ENCODE measurements around the gene MESP1.

The MESP1 gene

GRCh38 chr15:89750560-89751542, at the start of gene MESP1:
TSS of gene MESP1 (minus strand) at chr15:89751249. CDS start at chr15:89751231, 18 bp downstream.
- Histone ChIP-seq H3K4me1 (ENCODE audit: low read depth, poor library complexity, severe bottlenecking) (peaks cover 12% of the 10 kb centered on the region), H3K27me3 (ENCODE audit: insufficient read depth, low read depth) (no peaks in the 10 kb centered on the region), H3K79me2 (ENCODE audit: insufficient read depth, low read depth) (no peaks in the 10 kb centered on the region), H4K20me1 (ENCODE audit: insufficient read depth) (no peaks in the 10 kb centered on the region), H3K9ac (peak within 1 kb of the TSS; percentile 74), H3K4me2 (peak within 1 kb of the TSS; percentile 91), H3K36me3 (ENCODE audit: insufficient read depth) (no peaks in the 10 kb centered on the region), H3K4me3 (IDR thresholded peaks at IDR 0.05; ENCODE audit: insufficient read depth, low read depth, low read length) (no peak within 1 kb of the TSS), H3K27ac (peak within 1 kb of the TSS; percentile 20; the same call in 1 of the 2 replicates), H2AFZ (ENCODE audit: low read depth) (peak within 1 kb of the TSS; percentile 87)
- TF ChIP-seq CTCF (conservative IDR thresholded peaks at IDR 0.05; ENCODE audit: low read depth, low read length) = peak; percentile 60

- Histone ChIP-seq H3K36me3 (ENCODE audit: insufficient read depth) (no peaks in the 10 kb centered on the region), H3K27me3 (ENCODE audit: insufficient read depth, low read depth) (no peaks in the 10 kb centered on the region), H3K9ac (no peak overlapping the region), H2AFZ (ENCODE audit: low read depth) (no peak overlapping the region), H4K20me1 (ENCODE audit: insufficient read depth) (no peaks in the 10 kb centered on the region), H3K4me3 (IDR thresholded peaks at IDR 0.05; ENCODE audit: insufficient read depth, low read depth, low read length) (no peak overlapping the region), H3K4me2 (no peak overlapping the region), H3K79me2 (ENCODE audit: insufficient read depth, low read depth) (no peaks in the 10 kb centered on the region), H3K27ac (no peak overlapping the region), H3K4me1 (ENCODE audit: low read depth, poor library complexity, severe bottlenecking) (no peaks in the 10 kb centered on the region)
- no peak for TF ChIP-seq CTCF (conservative IDR thresholded peaks at IDR 0.05; ENCODE audit: low read depth, low read length)
These were observed 49.0 kb upstream of the MESP1 start for GRCh38 chr15:89799918-89800498.

GRCh38 chr15:89799011-89799911, 48.2 kb upstream of the MESP1 start:
- H3K4me1 ChIP-seq (ENCODE audit: low read depth, poor library complexity, severe bottlenecking) = no peaks in the 10 kb centered on the region
- no peak for TF ChIP-seq CTCF (conservative IDR thresholded peaks at IDR 0.05; ENCODE audit: low read depth, low read length)
- no peak overlapping the region for H3K9ac ChIP-seq
- no peaks in the 10 kb centered on the region for H4K20me1 ChIP-seq (ENCODE audit: insufficient read depth)
- H2AFZ ChIP-seq (ENCODE audit: low read depth) = no peak overlapping the region
- no peak overlapping the region for H3K27ac ChIP-seq
- H3K79me2 ChIP-seq (ENCODE audit: insufficient read depth, low read depth) = no peaks in the 10 kb centered on the region
- H3K27me3 ChIP-seq (ENCODE audit: insufficient read depth, low read depth) = no peaks in the 10 kb centered on the region
- H3K36me3 ChIP-seq (ENCODE audit: insufficient read depth) = no peaks in the 10 kb centered on the region
- no peak overlapping the region for H3K4me2 ChIP-seq
- no peak overlapping the region for H3K4me3 ChIP-seq (IDR thresholded peaks at IDR 0.05; ENCODE audit: insufficient read depth, low read depth, low read length)

GRCh38 chr15:89797678-89798201, 46.7 kb upstream of the MESP1 start:
- Histone ChIP-seq H2AFZ (ENCODE audit: low read depth) (no peak overlapping the region), H3K79me2 (ENCODE audit: insufficient read depth, low read depth) (no peaks in the 10 kb centered on the region), H3K9ac (no peak overlapping the region), H3K27me3 (ENCODE audit: insufficient read depth, low read depth) (no peaks in the 10 kb centered on the region), H3K36me3 (ENCODE audit: insufficient read depth) (no peaks in the 10 kb centered on the region), H3K27ac (no peak overlapping the region), H3K4me2 (no peak overlapping the region), H4K20me1 (ENCODE audit: insufficient read depth) (no peaks in the 10 kb centered on the region), H3K4me1 (ENCODE audit: low read depth, poor library complexity, severe bottlenecking) (no peaks in the 10 kb centered on the region), H3K4me3 (IDR thresholded peaks at IDR 0.05; ENCODE audit: insufficient read depth, low read depth, low read length) (no peak overlapping the region)
- no peak for TF ChIP-seq CTCF (conservative IDR thresholded peaks at IDR 0.05; ENCODE audit: low read depth, low read length)

Data from KMS-11 (cell line).